Measurements from ENCODE around the gene DAZ4.
"Not testable (repeated sequence)": the region's sequence is repeated elsewhere in the genome, so short reads cannot be mapped to it uniquely, and the experiment has no call there.

DAZ4 gene

DNA sequence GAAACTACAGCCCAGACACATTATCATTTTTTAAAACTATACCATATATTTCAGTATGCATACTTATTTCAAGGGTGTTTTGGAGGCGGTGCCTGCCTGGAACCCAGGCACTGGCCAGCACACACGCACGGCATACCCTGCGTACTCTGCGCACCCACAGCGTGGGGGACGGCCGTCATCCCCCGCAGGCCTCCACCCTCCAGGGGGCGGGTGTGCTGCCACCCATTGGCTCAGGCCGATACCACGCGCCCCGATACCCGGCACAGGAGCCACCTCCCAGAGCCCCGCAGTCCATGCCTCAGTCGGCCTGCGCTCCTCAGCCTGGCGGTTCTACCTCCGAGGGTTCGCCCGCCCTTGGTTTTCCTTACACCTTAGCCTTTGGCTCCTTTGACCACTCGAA, at the start of gene DAZ4:
TSS of gene DAZ4 (plus strand) at position 301 of the 400 bp plus-strand sequence. CDS start 208 bp downstream, outside the sequence.
- DNase-seq = not testable (repeated sequence)

- not testable (repeated sequence) for DNase-seq
Observed at GRCh38 chrY:24813293-24813692, 20.4 kb upstream of the DAZ4 start, which contains the start of gene DAZ3. Gene DAZ3 (minus strand): TSS chrY:24813393. CDS start chrY:24813185, 208 bp downstream.

- DNase-seq = not testable (repeated sequence)
Observed at GRCh38 chrY:24821836-24822235, 11.9 kb upstream of the DAZ4 start.

DNA sequence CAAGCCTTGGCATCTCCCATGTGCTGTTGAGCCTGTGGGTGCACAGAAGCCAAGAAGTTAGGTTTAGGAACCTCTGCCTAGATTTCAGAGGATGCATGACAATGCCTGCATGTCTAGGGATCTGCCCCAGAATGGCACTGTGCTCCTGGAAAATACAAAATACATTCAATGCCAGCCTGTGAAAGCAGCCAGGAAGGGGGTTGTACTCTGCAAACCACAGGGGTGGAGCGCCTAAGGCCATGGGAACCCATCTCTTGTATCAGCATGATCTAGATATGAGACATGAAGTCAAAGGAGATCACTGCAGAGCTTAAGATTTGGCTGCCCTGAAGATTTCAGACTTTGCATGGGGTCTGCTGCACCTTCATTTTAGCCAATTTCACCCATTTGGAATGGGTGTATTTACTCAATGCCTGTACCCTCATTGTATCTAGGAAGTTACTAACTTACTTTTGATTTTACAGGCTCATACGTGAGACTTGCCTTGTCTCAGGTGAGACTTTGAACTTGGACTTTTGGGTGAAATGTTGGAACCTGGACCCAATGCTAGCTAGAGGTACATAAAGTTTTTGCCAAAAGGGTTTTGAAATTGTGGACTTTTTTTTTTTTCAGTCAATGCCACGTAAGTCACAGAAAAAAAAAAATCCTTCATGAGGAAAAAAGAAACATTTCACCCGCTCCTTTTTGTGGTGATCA, 9.4 kb upstream of the DAZ4 start:
- not testable (repeated sequence) for DNase-seq

DNA sequence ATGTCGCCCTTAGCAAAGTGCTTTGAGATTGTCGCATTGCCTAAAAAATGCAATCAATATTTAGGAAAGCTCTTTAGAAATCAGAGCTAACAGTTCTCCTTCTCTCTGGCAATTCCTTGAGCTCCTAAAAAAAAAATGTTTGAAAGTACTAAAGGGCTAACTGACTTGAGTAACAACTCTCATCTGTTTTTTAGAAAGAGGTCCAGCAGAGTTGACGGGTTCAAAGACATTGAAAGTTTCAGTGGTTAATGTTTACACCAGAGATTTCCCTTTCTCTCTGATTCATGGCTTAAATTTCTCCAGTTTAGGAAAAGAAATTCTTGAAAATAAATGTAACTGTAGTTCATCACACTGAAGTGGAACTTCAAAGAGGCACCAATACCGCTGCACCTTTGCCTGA, 8.7 kb upstream of the DAZ4 start:
- DNase-seq = not testable (repeated sequence)
